Mucosa of stomach (tissue), 1 donor: ENCODE measurements around the gene CSMD2.

Experiments
- H3K27me3 ChIP-seq: one replicate; pipeline ENCODE4 v1.7.0; 2013; ENCODE audit warnings: mild to moderate bottlenecking, low read length; ENCODE audit not compliant: control insufficient read depth, insufficient read depth
- H3K36me3 ChIP-seq: one replicate; pipeline ENCODE4 v1.7.0; 2013; ENCODE audit warnings: low read length; ENCODE audit not compliant: control insufficient read depth, insufficient read depth
- H3K4me1 ChIP-seq: one replicate; pipeline ENCODE4 v1.7.0; 2013; ENCODE audit warnings: mild to moderate bottlenecking, low read length; ENCODE audit not compliant: control insufficient read depth, insufficient read depth
- H3K4me3 ChIP-seq: one replicate; pipeline ENCODE4 v1.7.0; 2013; ENCODE audit warnings: low read length
- H3K9ac ChIP-seq: one replicate; pipeline ENCODE4 v1.7.0; 2013; ENCODE audit warnings: mild to moderate bottlenecking, low read length, moderate library complexity
- H3K9me3 ChIP-seq: one replicate; pipeline ENCODE4 v1.7.0; 2013; ENCODE audit warnings: mild to moderate bottlenecking, low read length, moderate library complexity; ENCODE audit not compliant: control insufficient read depth
- donor health status: Pancreatic carcinoma.

Gene CSMD2

GRCh38 chr1:33577663-33578062 lies 587.4 kb downstream of the CSMD2 start:
- no peak overlapping the region for H3K9ac ChIP-seq
- no peak overlapping the region for H3K4me3 ChIP-seq
- no peaks in the 10 kb centered on the region for H3K36me3 ChIP-seq
- H3K4me1 ChIP-seq = peaks cover 9% of the 10 kb centered on the region
- no peaks in the 10 kb centered on the region for H3K9me3 ChIP-seq
- H3K27me3 ChIP-seq = no peaks in the 10 kb centered on the region

- H3K9ac ChIP-seq = no peak overlapping the region
- H3K9me3 ChIP-seq = no peaks in the 10 kb centered on the region
These were observed 588.0 kb downstream of the CSMD2 start for GRCh38 chr1:33576821-33577599.

GRCh38 chr1:33575324-33575879 lies 589.6 kb downstream of the CSMD2 start:
- Histone ChIP-seq H3K4me1 (peaks cover 9% of the 10 kb centered on the region), H3K4me3 (no peak overlapping the region), H3K27me3 (no peaks in the 10 kb centered on the region), H3K9ac (no peak overlapping the region), H3K36me3 (no peaks in the 10 kb centered on the region), H3K9me3 (no peaks in the 10 kb centered on the region)

More at GRCh38 chr1:33576821-33577599, 588.0 kb downstream of the CSMD2 start:
- H3K4me1 ChIP-seq = peaks cover 9% of the 10 kb centered on the region
- H3K27me3 ChIP-seq = no peaks in the 10 kb centered on the region
- no peaks in the 10 kb centered on the region for H3K36me3 ChIP-seq
- H3K4me3 ChIP-seq = no peak overlapping the region

- Histone ChIP-seq H3K9me3 (no peaks in the 10 kb centered on the region), H3K9ac (no peak overlapping the region), H3K4me3 (no peak overlapping the region), H3K27me3 (no peaks in the 10 kb centered on the region), H3K36me3 (no peaks in the 10 kb centered on the region), H3K4me1 (peaks cover 9% of the 10 kb centered on the region)
These were observed 591.4 kb downstream of the CSMD2 start for GRCh38 chr1:33573661-33574060.

- Histone ChIP-seq H3K27me3 (no peaks in the 10 kb centered on the region), H3K4me1 (peaks cover 3% of the 10 kb centered on the region), H3K9me3 (no peaks in the 10 kb centered on the region), H3K36me3 (no peaks in the 10 kb centered on the region), H3K9ac (no peak overlapping the region), H3K4me3 (no peak overlapping the region)
These were observed 592.6 kb downstream of the CSMD2 start for GRCh38 chr1:33572387-33572786.

GRCh38 chr1:33569331-33569730 lies 595.7 kb downstream of the CSMD2 start:
- no peaks in the 10 kb centered on the region for H3K4me1 ChIP-seq
- H3K27me3 ChIP-seq = no peaks in the 10 kb centered on the region
- H3K36me3 ChIP-seq = no peaks in the 10 kb centered on the region
- no peak overlapping the region for H3K9ac ChIP-seq
- no peaks in the 10 kb centered on the region for H3K9me3 ChIP-seq
- H3K4me3 ChIP-seq = no peak overlapping the region

- Histone ChIP-seq H3K4me1 (no peaks in the 10 kb centered on the region), H3K27me3 (no peaks in the 10 kb centered on the region), H3K36me3 (no peaks in the 10 kb centered on the region), H3K4me3 (no peak overlapping the region), H3K9ac (no peak overlapping the region), H3K9me3 (no peaks in the 10 kb centered on the region)
These were observed 601.3 kb downstream of the CSMD2 start for GRCh38 chr1:33563699-33564098.

- Histone ChIP-seq H3K9me3 (no peaks in the 10 kb centered on the region), H3K9ac (no peak overlapping the region), H3K36me3 (no peaks in the 10 kb centered on the region), H3K4me1 (no peaks in the 10 kb centered on the region), H3K4me3 (no peak overlapping the region), H3K27me3 (no peaks in the 10 kb centered on the region)
These were observed 602.5 kb downstream of the CSMD2 start for GRCh38 chr1:33562563-33562962.

- Histone ChIP-seq H3K9me3 (no peaks in the 10 kb centered on the region), H3K27me3 (no peaks in the 10 kb centered on the region), H3K9ac (no peak overlapping the region), H3K36me3 (no peaks in the 10 kb centered on the region), H3K4me3 (no peak overlapping the region), H3K4me1 (no peaks in the 10 kb centered on the region)
These were observed 603.5 kb downstream of the CSMD2 start for GRCh38 chr1:33561576-33561975.

GRCh38 chr1:33560680-33561079 lies 604.4 kb downstream of the CSMD2 start:
- no peaks in the 10 kb centered on the region for H3K36me3 ChIP-seq
- no peaks in the 10 kb centered on the region for H3K9me3 ChIP-seq
- H3K4me3 ChIP-seq = no peak overlapping the region
- no peaks in the 10 kb centered on the region for H3K4me1 ChIP-seq
- no peaks in the 10 kb centered on the region for H3K27me3 ChIP-seq
- H3K9ac ChIP-seq = no peak overlapping the region

GRCh38 chr1:33548721-33549120 lies 616.3 kb downstream of the CSMD2 start:
- Histone ChIP-seq H3K27me3 (no peaks in the 10 kb centered on the region), H3K4me3 (no peak overlapping the region), H3K36me3 (no peaks in the 10 kb centered on the region), H3K9ac (no peak overlapping the region), H3K9me3 (peaks cover 3% of the 10 kb centered on the region), H3K4me1 (no peaks in the 10 kb centered on the region)

GRCh38 chr1:33548319-33548718 lies 616.7 kb downstream of the CSMD2 start:
- Histone ChIP-seq H3K27me3 (no peaks in the 10 kb centered on the region), H3K4me1 (no peaks in the 10 kb centered on the region), H3K9me3 (peaks cover 3% of the 10 kb centered on the region), H3K36me3 (no peaks in the 10 kb centered on the region), H3K9ac (no peak overlapping the region), H3K4me3 (no peak overlapping the region)
